Measurements from ENCODE around the gene C8A. TPM values are rescaled to one million over a fixed set of nuclear protein-coding genes. Genes with fewer than 3 reads are reported as not detected.

Gene C8A
- total and polyA plus RNA-seq, 2 of the 13 experiments (the other 11 are each of a cell fraction or from before 2014, with no cell fraction given) = 10.5 to 15.0 TPM

DNA sequence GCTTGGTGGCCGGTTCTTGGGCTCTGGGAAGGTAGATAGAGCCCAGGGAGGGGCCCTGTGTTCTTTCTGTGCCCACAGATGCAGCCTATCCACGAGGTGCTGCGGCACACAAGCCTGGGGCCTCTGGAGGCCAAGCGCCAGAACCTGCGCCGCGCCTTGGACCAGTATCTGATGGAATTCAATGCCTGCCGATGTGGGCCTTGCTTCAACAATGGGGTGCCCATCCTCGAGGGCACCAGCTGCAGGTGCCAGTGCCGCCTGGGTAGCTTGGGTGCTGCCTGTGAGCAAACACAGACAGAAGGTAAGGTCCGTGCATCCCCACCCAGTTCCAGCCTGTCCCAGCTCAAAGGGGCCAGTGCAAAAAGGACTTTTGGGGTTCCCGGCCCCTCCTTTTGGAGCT, 57.7 kb downstream of the C8A start:
- in situ Hi-C loops (cut with HindIII; ENCODE audit: extremely low pct_ligation_motif_present, low pct_unique_long_range_greater_than_20kb) (loop anchor here (5.0 kb wide), 1 partner anchor 60 kb away; the partner anchor contains the start of gene C8A), intact Hi-C loops (cut with micrococcal nuclease; ENCODE audit: unreplicated experiment) (no loop called here)
- H3K4me1 ChIP-seq (ENCODE audit: insufficient read depth, low read length) = peaks cover 84% of the 10 kb centered on the region
- H3K9ac ChIP-seq (ENCODE audit: insufficient read depth, low read depth, low read length) = no peak overlapping the region
- H3K27ac ChIP-seq (ENCODE audit: extremely low read length, insufficient read depth, low read length) = peak overlapping the region; percentile 92
- H3K79me2 ChIP-seq (ENCODE audit: insufficient read depth, low read length) = no peaks in the 10 kb centered on the region
- no peak for FAIRE-seq
- TF ChIP-seq, protein P1, sequence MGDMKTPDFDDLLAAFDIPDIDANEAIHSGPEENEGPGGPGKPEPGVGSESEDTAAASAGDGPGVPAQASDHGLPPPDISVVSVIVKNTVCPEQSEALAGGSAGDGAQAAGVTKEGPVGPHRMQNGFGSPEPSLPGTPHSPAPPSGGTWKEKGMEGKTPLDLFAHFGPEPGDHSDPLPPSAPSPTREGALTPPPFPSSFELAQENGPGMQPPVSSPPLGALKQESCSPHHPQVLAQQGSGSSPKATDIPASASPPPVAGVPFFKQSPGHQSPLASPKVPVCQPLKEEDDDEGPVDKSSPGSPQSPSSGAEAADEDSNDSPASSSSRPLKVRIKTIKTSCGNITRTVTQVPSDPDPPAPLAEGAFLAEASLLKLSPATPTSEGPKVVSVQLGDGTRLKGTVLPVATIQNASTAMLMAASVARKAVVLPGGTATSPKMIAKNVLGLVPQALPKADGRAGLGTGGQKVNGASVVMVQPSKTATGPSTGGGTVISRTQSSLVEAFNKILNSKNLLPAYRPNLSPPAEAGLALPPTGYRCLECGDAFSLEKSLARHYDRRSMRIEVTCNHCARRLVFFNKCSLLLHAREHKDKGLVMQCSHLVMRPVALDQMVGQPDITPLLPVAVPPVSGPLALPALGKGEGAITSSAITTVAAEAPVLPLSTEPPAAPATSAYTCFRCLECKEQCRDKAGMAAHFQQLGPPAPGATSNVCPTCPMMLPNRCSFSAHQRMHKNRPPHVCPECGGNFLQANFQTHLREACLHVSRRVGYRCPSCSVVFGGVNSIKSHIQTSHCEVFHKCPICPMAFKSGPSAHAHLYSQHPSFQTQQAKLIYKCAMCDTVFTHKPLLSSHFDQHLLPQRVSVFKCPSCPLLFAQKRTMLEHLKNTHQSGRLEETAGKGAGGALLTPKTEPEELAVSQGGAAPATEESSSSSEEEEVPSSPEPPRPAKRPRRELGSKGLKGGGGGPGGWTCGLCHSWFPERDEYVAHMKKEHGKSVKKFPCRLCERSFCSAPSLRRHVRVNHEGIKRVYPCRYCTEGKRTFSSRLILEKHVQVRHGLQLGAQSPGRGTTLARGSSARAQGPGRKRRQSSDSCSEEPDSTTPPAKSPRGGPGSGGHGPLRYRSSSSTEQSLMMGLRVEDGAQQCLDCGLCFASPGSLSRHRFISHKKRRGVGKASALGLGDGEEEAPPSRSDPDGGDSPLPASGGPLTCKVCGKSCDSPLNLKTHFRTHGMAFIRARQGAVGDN (CRISPR knock-in tag; IDR thresholded peaks at IDR 0.05) = peak; percentile 26; the same call in 1 of the 2 replicates
- TF ChIP-seq HNRNPL (IDR thresholded peaks at IDR 0.05; ENCODE audit: low read depth, low read length) (peak; percentile 81; the same call in 1 of the 2 replicates), ZNF446 (CRISPR knock-in tag; IDR thresholded peaks at IDR 0.05) (no peak), ZNF879 (CRISPR knock-in tag; IDR thresholded peaks at IDR 0.05) (no peak)
- no peaks in the 10 kb centered on the region for H3K27me3 ChIP-seq (ENCODE audit: control insufficient read depth in 1 of 2, insufficient read depth in 2 of 2, low read length in 2 of 2)
- ChIA-PET POLR2A (interaction anchor here (1.1 to 4.9 kb wide), 5 partner anchors 10 to 57 kb away, joined by 3 to 63 read pairs (median 21); partner anchors contain the start of genes C8A and C8B), CTCF (ENCODE audit: low intra/inter-chr PET ratio, low total read pairs) (no interaction called here)
- no peak for DNase-seq (ENCODE audit: low spot score)
- no peak overlapping the region for H3K4me3 ChIP-seq (replicated peaks in 1 of 3; ENCODE audit: insufficient read depth in 1 of 3, low read depth in 2 of 3, low read length in 3 of 3)
- no peaks in the 10 kb centered on the region for H3K36me3 ChIP-seq (replicated peaks in 1 of 2; ENCODE audit: control insufficient read depth in 1 of 2, insufficient read depth in 2 of 2, low read length in 2 of 2)
- no peaks in the 10 kb centered on the region for H3K9me3 ChIP-seq (ENCODE audit: low read length)
- H3K4me2 ChIP-seq (ENCODE audit: low read depth, low read length) = no peak overlapping the region
- 100% methylated on average over 3 of the region's 12 CpGs for WGBS (ENCODE audit: low lambda C conversion rate)
- no peak for ATAC-seq
- no TSS peak for BruUV-seq (replicated peaks)
- H2AFZ ChIP-seq (ENCODE audit: low read length) = no peak overlapping the region
- H4K20me1 ChIP-seq (ENCODE audit: insufficient read depth, low read length) = no peaks in the 10 kb centered on the region

All from HepG2 (cell line).